ENCODE results near the gene DBF4B.

- no peak for TF ChIP-seq POLR2A (IDR thresholded peaks at IDR 0.05)
- TF ChIP-seq CTCF (IDR thresholded peaks at IDR 0.05) = no peak
Measured at GRCh38 chr17:44788139-44788538, 79.7 kb downstream of the DBF4B start.
